ENCODE data around the gene FBXL22. TPM values are rescaled to one million over a fixed set of nuclear protein-coding genes. Genes with fewer than 3 reads are reported as not detected.
A peak's percentile ranks its signal among the peaks of the same experiment; 100 is the strongest.

Gene FBXL22
- total and polyA plus RNA-seq, 2 of the 8 experiments (the other 6 are each of a cell fraction or from before 2014, with no cell fraction given) = 0.09 to 0.47 TPM

DNA sequence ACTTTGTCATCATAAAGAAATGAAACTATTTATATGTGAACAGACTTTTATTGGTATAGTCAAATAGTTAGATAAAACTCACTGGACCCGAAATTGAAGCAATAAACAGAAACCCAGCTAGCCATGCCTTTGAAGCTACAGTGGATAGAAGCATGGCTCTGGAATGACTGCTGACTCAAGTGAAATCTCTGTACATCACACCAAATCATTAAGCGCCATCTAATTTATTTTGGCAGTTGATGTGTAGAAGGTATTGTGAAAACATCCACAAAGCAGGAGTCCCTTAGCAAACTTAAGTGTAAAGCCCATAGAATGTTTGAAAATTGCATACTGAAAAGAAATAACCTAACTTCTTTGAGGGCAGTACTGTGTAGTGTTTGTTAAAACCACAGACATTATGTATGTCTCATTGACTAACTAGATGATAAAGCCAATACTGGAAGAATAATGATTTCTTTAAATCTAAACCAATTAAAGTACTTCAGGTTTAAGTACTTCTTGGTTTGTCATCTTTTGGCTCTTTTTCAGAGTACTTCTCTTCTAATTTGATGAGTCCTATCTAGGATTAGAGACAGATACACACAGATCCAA lies 42.8 kb upstream of the FBXL22 start:
- no peaks in the 10 kb centered on the region for H3K79me1 ChIP-seq (ENCODE audit: low read depth, low read length)
- no peak overlapping the region for H2BK5ac ChIP-seq (ENCODE audit: low read depth, low read length)
- H3K18ac ChIP-seq (ENCODE audit: extremely low read depth, low read length) = no peak overlapping the region
- CTCF ChIA-PET (ENCODE audit: partially characterized antibody) = interaction anchor here (1.2 to 1.5 kb wide), 2 partner anchors 17 to 45 kb away, joined by 3 to 6 read pairs; no protein-coding TSS in a partner anchor
- H2BK12ac ChIP-seq (ENCODE audit: low read depth, low read length) = no peak overlapping the region
- FAIRE-seq (peak; percentile 58), DNase-seq (ENCODE audit: low read depth in 1 of 2, low spot score in 2 of 2) (no peak)
- no peak for TF ChIP-seq CTBP2 (IDR thresholded peaks at IDR 0.05; ENCODE audit: borderline replicate concordance, insufficient read depth, insufficient read length, low read length)
- no peak for TF ChIP-seq RXRA (IDR thresholded peaks at IDR 0.05; ENCODE audit: insufficient read depth, low read depth, low read length)
- no peak for TF ChIP-seq SRF (IDR thresholded peaks at IDR 0.05; ENCODE audit: low read depth, low read length)
- TF ChIP-seq BCL11A (IDR thresholded peaks at IDR 0.05; ENCODE audit: low read depth in 2 of 2, low read length in 2 of 2) = no peak
- no peak for TF ChIP-seq SP4 (IDR thresholded peaks at IDR 0.05; ENCODE audit: low read length)
- no peak for TF ChIP-seq MAFK (IDR thresholded peaks at IDR 0.05; ENCODE audit: low read depth, low read length)
- TF ChIP-seq RNF2 (IDR thresholded peaks at IDR 0.05; ENCODE audit: borderline replicate concordance, low read depth, low read length, missing control alignments, poor library complexity, severe bottlenecking) = no peak
- TF ChIP-seq, protein P1, sequence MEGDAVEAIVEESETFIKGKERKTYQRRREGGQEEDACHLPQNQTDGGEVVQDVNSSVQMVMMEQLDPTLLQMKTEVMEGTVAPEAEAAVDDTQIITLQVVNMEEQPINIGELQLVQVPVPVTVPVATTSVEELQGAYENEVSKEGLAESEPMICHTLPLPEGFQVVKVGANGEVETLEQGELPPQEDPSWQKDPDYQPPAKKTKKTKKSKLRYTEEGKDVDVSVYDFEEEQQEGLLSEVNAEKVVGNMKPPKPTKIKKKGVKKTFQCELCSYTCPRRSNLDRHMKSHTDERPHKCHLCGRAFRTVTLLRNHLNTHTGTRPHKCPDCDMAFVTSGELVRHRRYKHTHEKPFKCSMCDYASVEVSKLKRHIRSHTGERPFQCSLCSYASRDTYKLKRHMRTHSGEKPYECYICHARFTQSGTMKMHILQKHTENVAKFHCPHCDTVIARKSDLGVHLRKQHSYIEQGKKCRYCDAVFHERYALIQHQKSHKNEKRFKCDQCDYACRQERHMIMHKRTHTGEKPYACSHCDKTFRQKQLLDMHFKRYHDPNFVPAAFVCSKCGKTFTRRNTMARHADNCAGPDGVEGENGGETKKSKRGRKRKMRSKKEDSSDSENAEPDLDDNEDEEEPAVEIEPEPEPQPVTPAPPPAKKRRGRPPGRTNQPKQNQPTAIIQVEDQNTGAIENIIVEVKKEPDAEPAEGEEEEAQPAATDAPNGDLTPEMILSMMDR (IDR thresholded peaks at IDR 0.05; ENCODE audit: control extremely low read depth in 1 of 3, insufficient read depth in 1 of 3, low read depth in 1 of 3, low read length in 3 of 3) = no peak
- TF ChIP-seq NRF1 (IDR thresholded peaks at IDR 0.05; ENCODE audit: low read depth, low read length) = no peak
- no peak for TF ChIP-seq JUND (IDR thresholded peaks at IDR 0.05; ENCODE audit: low read length)
- no peak for TF ChIP-seq CEBPB (IDR thresholded peaks at IDR 0.05; ENCODE audit: low read depth, low read length)
- no peak overlapping the region for H3K9ac ChIP-seq (replicated peaks in 1 of 4; ENCODE audit: extremely low read depth in 1 of 4, low read depth in 3 of 4, low read length in 3 of 4)
- no peak overlapping the region for H3K56ac ChIP-seq (replicated peaks; ENCODE audit: insufficient read length, low read depth, low read length)
- WGBS, 2 experiments (ENCODE audit: extremely low coverage in 1 of 2, insufficient coverage in 1 of 2, insufficient read length in 1 of 2, insufficient replicate concordance in 2 of 2, low coverage in 1 of 2, low lambda C conversion rate in 2 of 2, missing lambda C conversion rate in 1 of 2) = 78% methylated on average over 2 of the region's 2 CpGs; no CpG with 5 or more reads in 1 of the 2 experiments
- no peaks in the 10 kb centered on the region for H3K9me3 ChIP-seq (ENCODE audit: insufficient read depth in 2 of 2, low read depth in 1 of 2, low read length in 1 of 2)
- H3K79me2 ChIP-seq (ENCODE audit: control insufficient read depth in 1 of 2, insufficient read depth in 2 of 2, low read length in 2 of 2) = no peaks in the 10 kb centered on the region
- no peaks in the 10 kb centered on the region for H4K20me1 ChIP-seq (replicated peaks in 1 of 2; ENCODE audit: control insufficient read depth in 1 of 2, insufficient read depth in 2 of 2, low read length in 2 of 2)
- H3K27me3 ChIP-seq (replicated peaks in 1 of 4; ENCODE audit: control insufficient read depth in 3 of 4, extremely low read depth in 1 of 4, insufficient read depth in 3 of 4, low read length in 3 of 4) = no peaks in the 10 kb centered on the region
- no peak overlapping the region for H3K4me2 ChIP-seq (ENCODE audit: insufficient read depth in 1 of 2, low read depth in 2 of 2, low read length in 2 of 2)
- H4K8ac ChIP-seq (ENCODE audit: extremely low read depth, insufficient read depth, low read length) = no peak overlapping the region
- H3K14ac ChIP-seq (ENCODE audit: insufficient read length) = no peak overlapping the region
- no peak overlapping the region for H2AK5ac ChIP-seq (ENCODE audit: low read depth, low read length)
- H2AFZ ChIP-seq (ENCODE audit: low read length) = no peak overlapping the region
- no peak overlapping the region for H3K4me3 ChIP-seq (ENCODE audit: extremely low read depth in 1 of 4, insufficient read depth in 2 of 4, low read depth in 3 of 4, low read length in 4 of 4)
- POLR2A ChIA-PET (ENCODE audit: partially characterized antibody) = no interaction called here
- no peak overlapping the region for H2BK20ac ChIP-seq (ENCODE audit: low read length)
- H2BK15ac ChIP-seq (ENCODE audit: low read length) = no peak overlapping the region
- no peak overlapping the region for H3K4ac ChIP-seq (replicated peaks; ENCODE audit: insufficient read length, low read depth, low read length)
- H3K27ac ChIP-seq (ENCODE audit: low read depth, low read length) = no peak overlapping the region
- H4K91ac ChIP-seq (replicated peaks; ENCODE audit: insufficient read length, low read length) = no peak overlapping the region
- peaks cover 0 to 9% (median 5%) of the 10 kb centered on the region in 4 experiments; a peak in 4 of 7 replicates for H3K4me1 ChIP-seq (replicated peaks in 1 of 4; ENCODE audit: control insufficient read depth in 3 of 4, insufficient read depth in 4 of 4, low read length in 3 of 4)
- no peaks in the 10 kb centered on the region for H3K23me2 ChIP-seq (ENCODE audit: low read depth, low read length)
- no peak overlapping the region for H4K5ac ChIP-seq (ENCODE audit: insufficient read length, low read depth, low read length)
- no peak overlapping the region for H3K23ac ChIP-seq (ENCODE audit: insufficient read length)
- H2BK120ac ChIP-seq (replicated peaks; ENCODE audit: low read depth, low read length) = no peak overlapping the region
- H3K36me3 ChIP-seq (ENCODE audit: control insufficient read depth in 2 of 4, insufficient read depth in 4 of 4, low read length in 3 of 4) = no peaks in the 10 kb centered on the region

All from H1 (cell line).